T-cell (primary cell): ENCODE results near the gene KRT17. TPM values are rescaled to one million over a fixed set of nuclear protein-coding genes. Genes with fewer than 3 reads are reported as not detected.

Experiments
- ATAC-seq, 4 experiments: fragments of 200-7000 bp in 3 of 4; fragments of 150-1000 bp in 1 of 4; cut with Tn5 transposase; replicated peaks in 1 of 4; 1 replicate in 3 of 4; 2 replicates in 1 of 4; pipeline ENCODE4 v1.10.0; 2021; ENCODE audit warnings: moderate library complexity in 3 of 4, mild to moderate bottlenecking in 2 of 4, moderate number of reproducible peaks in 1 of 4
- CTCF ChIA-PET, 2 donors: fragments of 300-600 bp; sonication (Branson Sonifier 250); formaldehyde crosslinking; loops; one replicate each; lab custom pipeline; 2022; ENCODE audit warnings: antibody characterized with exemption in 2 of 2; lab: Charles Lee
- POLR2A ChIA-PET, 2 donors: fragments of 300-600 bp; sonication (Branson Sonifier 250); formaldehyde crosslinking; loops; one replicate each; lab custom pipeline; 2022; ENCODE audit warnings: antibody characterized with exemption in 2 of 2; lab: Charles Lee
- DNase-seq, 35 experiments: peaks; one replicate each; pipeline versions ENCODE4 v3.0.0 to v3.0.0-alpha.2; 2013 to 2023
- H3K27ac ChIP-seq: one replicate; pipeline ENCODE4 v1.5.1; 2013; ENCODE audit warnings: low read length
- H3K27me3 ChIP-seq, 2 experiments: replicated peaks in 1 of 2; 1 replicate in 1 of 2; 2 replicates in 1 of 2; pipeline versions ENCODE4 v1.6.1 to v1.7.0; 2013; ENCODE audit warnings: low read length in 1 of 2, mixed read lengths in 1 of 2; ENCODE audit not compliant: control insufficient read depth in 2 of 2, insufficient read depth in 2 of 2; ENCODE audit errors: extremely low read depth in 1 of 2
- H3K36me3 ChIP-seq, 2 donors: 1 replicate in 1 of 2; 2 replicates in 1 of 2; pipeline versions ENCODE4 v1.6.1 to v1.7.0; 2013; ENCODE audit warnings: low read length in 1 of 2; ENCODE audit not compliant: control insufficient read depth in 2 of 2, insufficient read depth in 1 of 2; ENCODE audit errors: extremely low read depth in 1 of 2
- H3K4me1 ChIP-seq, 2 experiments: 1 replicate in 1 of 2; 2 replicates in 1 of 2; pipeline versions ENCODE4 v1.6.1 to v1.7.0; 2013; ENCODE audit warnings: low read length in 2 of 2, mixed read lengths in 1 of 2; ENCODE audit not compliant: insufficient read depth in 2 of 2, control insufficient read depth in 1 of 2; ENCODE audit errors: extremely low read depth in 1 of 2
- H3K4me3 ChIP-seq, 2 donors: 1 replicate in 1 of 2; 2 replicates in 1 of 2; pipeline versions ENCODE4 v1.5.1 to v1.7.0; 2013; ENCODE audit warnings: mild to moderate bottlenecking in 2 of 2, low read length in 1 of 2, moderate library complexity in 1 of 2; ENCODE audit not compliant: control insufficient read depth in 1 of 2; ENCODE audit errors: extremely low read depth in 1 of 2
- H3K9me3 ChIP-seq: 2 replicates; pipeline ENCODE4 v1.7.0; 2013
- H3K27ac Mint-ChIP-seq, 2 donors: one replicate each; pipeline ENCODE4 v1.8.0; 2020 to 2021; ENCODE audit warnings: mild to moderate bottlenecking in 2 of 2, mixed read lengths in 2 of 2
- H3K27me3 Mint-ChIP-seq, 2 donors: one replicate each; pipeline ENCODE4 v1.8.0; 2021 to 2022; ENCODE audit warnings: mixed read lengths in 2 of 2
- H3K36me3 Mint-ChIP-seq: one replicate; pipeline ENCODE4 v1.8.0; 2021; ENCODE audit warnings: mixed read lengths
- H3K4me1 Mint-ChIP-seq, 3 donors: one replicate each; pipeline ENCODE4 v1.8.0; 2020 to 2022; ENCODE audit warnings: mixed read lengths in 3 of 3, mild to moderate bottlenecking in 1 of 3
- H3K4me3 Mint-ChIP-seq, 3 donors: one replicate each; pipeline ENCODE4 v1.8.0; 2020 to 2022; ENCODE audit warnings: mild to moderate bottlenecking in 3 of 3, mixed read lengths in 3 of 3, moderate library complexity in 3 of 3
- H3K9me3 Mint-ChIP-seq, 3 donors: one replicate each; pipeline ENCODE4 v1.8.0; 2020 to 2022; ENCODE audit warnings: mixed read lengths in 3 of 3
- WGBS: methylation state at CpG from one replicate; pipeline ENCODE4 v1.1.5; 2013; ENCODE audit warnings: missing lambda C conversion rate; ENCODE audit not compliant: insufficient coverage; 5-methylcytosine and 5-hydroxymethylcytosine counted together
- total RNA-seq, 35 experiments: library from RNA in 6 of 35; stranded (reverse) in 6 of 35; fragments of 120-200 nt in 1 of 35; gene quantifications; one replicate each; pipeline versions ENCODE4 v1.2.1 to v1.2.4 and lab custom pipeline; 2013 to 2026

Gene KRT17
- total RNA-seq, 5 donors from 2014 or later (not counting 1 experiment from before 2014, with no cell fraction given), result not detected

DNA sequence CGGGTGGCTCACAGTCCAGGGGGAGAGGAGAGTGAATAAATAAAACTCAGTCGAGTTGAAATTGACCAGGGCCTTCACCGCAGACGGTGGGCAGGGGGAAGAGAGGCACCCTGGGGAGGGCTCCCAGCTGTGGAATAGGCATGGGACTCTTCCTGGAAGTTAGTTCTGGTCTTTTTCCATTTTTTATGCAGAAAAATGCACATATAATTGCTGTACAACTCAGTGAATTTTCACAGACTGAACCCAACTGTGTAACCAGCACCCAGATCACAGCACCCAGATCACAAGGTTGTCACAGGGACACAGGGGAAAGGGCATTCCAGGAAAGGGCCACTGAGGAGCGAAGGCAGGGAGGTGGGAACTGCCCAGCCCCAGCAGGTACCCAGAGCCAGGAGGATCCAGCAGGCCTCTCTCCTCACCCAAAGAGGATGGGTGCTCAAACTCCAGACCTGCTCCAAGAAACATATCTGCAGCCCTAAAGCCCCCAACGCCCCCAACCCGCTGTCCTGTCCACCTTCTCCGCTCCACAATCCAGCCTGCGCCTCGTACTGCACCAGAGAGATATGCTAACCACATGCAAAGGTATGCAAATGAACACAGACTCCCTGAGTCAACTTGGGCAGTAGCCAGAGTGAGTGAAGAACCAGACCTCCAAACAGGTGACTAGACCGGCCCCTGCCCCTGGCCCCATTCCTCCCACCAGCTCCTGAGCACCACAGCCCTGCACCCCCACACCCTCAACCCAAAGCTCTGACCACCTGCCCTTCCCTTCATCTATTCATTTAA lies 35.2 kb upstream of the KRT17 start:
- Mint-ChIP-seq H3K27me3 (peaks cover 0 to 2% of the 10 kb centered on the region in 2 donors), H3K36me3 (no peaks in the 10 kb centered on the region), H3K27ac (no peak overlapping the region), H3K9me3 (no peaks in the 10 kb centered on the region), H3K4me3 (no peak overlapping the region), H3K4me1 (peaks cover 2 to 4% (median 2%) of the 10 kb centered on the region in 3 donors)
- CTCF ChIA-PET, result interaction anchor here (0.6 to 4.4 kb wide), 5 partner anchors 11 to 337 kb away, joined by 3 to 103 read pairs (median 3); no protein-coding TSS in a partner anchor
- Histone ChIP-seq H3K36me3 (no peaks in the 10 kb centered on the region), H3K27me3 (peaks cover 0 to 36% of the 10 kb centered on the region in 2 experiments), H3K4me1 (peaks cover 0 to 7% of the 10 kb centered on the region in 2 experiments), H3K27ac (no peak overlapping the region), H3K9me3 (no peaks in the 10 kb centered on the region), H3K4me3 (no peak overlapping the region)
- WGBS, result 85% methylated on average over 11 of the region's 11 CpGs
- DNase-seq, result no peak
- ATAC-seq, result no peak
- POLR2A ChIA-PET, result interaction anchor here in 1 of 2 donors (0.6 kb wide), 1 partner anchor 110 kb away, joined by 20 read pairs; no protein-coding TSS in a partner anchor

DNA sequence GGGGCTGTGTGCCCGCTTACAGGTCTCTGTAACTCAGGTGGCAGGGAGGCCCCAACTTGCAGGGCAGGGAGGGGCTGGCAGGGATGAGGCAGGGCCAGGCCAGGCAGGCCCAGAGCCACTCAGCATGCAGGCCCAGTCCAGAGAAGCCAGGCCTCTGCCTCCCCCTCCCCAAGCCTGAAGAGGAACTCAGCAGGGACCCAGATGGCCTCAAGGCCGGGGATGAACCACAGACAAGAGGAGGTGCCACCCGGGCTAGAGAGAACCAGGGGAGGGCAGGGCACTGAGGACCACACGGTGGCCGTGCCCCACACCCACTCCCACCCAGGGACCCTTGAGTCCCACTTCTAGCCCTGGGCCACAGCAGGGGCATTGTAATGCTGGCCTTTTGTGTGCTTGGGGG lies 34.5 kb upstream of the KRT17 start:
- ChIA-PET CTCF (no interaction called here), POLR2A (no interaction called here)
- Mint-ChIP-seq H3K9me3 (no peaks in the 10 kb centered on the region), H3K27ac (no peak overlapping the region), H3K27me3 (peaks cover 0 to 2% of the 10 kb centered on the region in 2 donors), H3K4me3 (no peak overlapping the region), H3K4me1 (peaks cover 0 to 4% (median 2%) of the 10 kb centered on the region in 3 donors), H3K36me3 (no peaks in the 10 kb centered on the region)
- Histone ChIP-seq H3K27ac (no peak overlapping the region), H3K4me1 (peaks cover 0 to 7% of the 10 kb centered on the region in 2 experiments), H3K9me3 (no peaks in the 10 kb centered on the region), H3K27me3 (peaks cover 0 to 41% of the 10 kb centered on the region in 2 experiments), H3K36me3 (no peaks in the 10 kb centered on the region), H3K4me3 (no peak overlapping the region)
- 75% methylated on average over 2 of the region's 5 CpGs for WGBS
- ATAC-seq (no peak), DNase-seq (no peak)

DNA sequence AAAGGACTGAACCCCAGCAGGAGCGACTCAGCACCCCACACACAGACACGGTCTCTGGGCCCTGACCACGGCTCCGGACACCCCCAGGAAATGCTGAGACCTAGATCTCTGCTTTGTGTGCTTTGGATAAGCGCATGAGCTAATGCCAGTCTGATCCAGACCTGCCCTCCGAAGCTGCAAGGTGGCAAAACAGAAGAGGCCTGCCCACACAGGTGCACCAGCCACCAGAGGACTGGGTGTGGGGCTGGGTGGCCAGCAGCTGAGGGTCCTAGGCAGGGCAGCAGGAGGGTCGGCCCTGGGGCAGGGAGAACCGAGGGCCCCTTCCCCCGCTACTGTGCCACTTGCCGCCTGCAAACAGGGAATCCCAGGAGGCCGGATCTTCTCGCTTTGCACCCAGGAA lies 33.6 kb upstream of the KRT17 start:
- Histone ChIP-seq H3K27ac (no peak overlapping the region), H3K9me3 (no peaks in the 10 kb centered on the region), H3K36me3 (no peaks in the 10 kb centered on the region), H3K27me3 (peaks cover 0 to 41% of the 10 kb centered on the region in 2 experiments), H3K4me1 (peaks cover 0 to 7% of the 10 kb centered on the region in 2 experiments), H3K4me3 (no peak overlapping the region)
- no peak for DNase-seq
- H3K27ac Mint-ChIP-seq, result no peak overlapping the region
- no peaks in the 10 kb centered on the region for H3K9me3 Mint-ChIP-seq
- ChIA-PET POLR2A (no interaction called here), CTCF (interaction anchor here in 1 of 2 donors (0.7 kb wide), 1 partner anchor 10 kb away, joined by 3 read pairs; no protein-coding TSS in a partner anchor)
- ATAC-seq, result no peak
- no peaks in the 10 kb centered on the region for H3K36me3 Mint-ChIP-seq
- H3K4me3 Mint-ChIP-seq, result no peak overlapping the region
- H3K4me1 Mint-ChIP-seq, result peaks cover 0 to 2% (median 0%) of the 10 kb centered on the region in 3 donors
- H3K27me3 Mint-ChIP-seq, result peaks cover 0 to 2% of the 10 kb centered on the region in 2 donors
- 72% methylated on average over 6 of the region's 12 CpGs for WGBS

DNA sequence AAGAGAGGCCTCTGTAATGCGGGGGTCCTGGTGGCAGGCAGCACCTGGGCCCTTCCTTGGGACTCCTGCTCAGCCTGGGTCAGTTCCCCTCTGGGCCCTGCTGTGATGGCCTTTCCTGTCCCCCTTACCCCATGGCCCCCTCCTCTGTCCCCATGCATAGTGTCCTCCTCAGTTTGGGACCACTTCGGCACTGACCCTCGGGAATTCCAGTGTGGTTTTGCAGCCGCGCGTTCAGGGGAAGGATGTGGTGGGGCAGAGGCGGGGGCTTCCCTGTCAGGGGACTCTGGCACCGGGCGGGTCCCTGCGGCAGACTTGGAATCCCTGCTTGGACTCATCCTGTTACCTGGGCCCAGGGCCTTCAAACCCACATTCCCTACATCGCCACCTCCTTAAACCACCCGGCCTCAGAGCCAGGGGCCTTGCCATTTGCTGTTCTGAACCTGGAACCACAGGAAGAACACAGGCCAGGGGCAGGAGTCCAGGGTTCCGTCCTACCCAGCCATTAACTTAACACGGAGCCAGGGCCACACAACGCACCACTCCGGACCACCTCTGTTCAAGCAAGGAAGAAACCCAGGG lies 32.9 kb upstream of the KRT17 start:
- Histone ChIP-seq H3K27ac (no peak overlapping the region), H3K4me3 (no peak overlapping the region), H3K36me3 (no peaks in the 10 kb centered on the region), H3K27me3 (peaks cover 0 to 46% of the 10 kb centered on the region in 2 experiments), H3K9me3 (no peaks in the 10 kb centered on the region), H3K4me1 (no peaks in the 10 kb centered on the region)
- Mint-ChIP-seq H3K27ac (no peak overlapping the region), H3K27me3 (peaks cover 0 to 2% of the 10 kb centered on the region in 2 donors), H3K36me3 (no peaks in the 10 kb centered on the region), H3K4me3 (no peak overlapping the region), H3K9me3 (no peaks in the 10 kb centered on the region), H3K4me1 (no peaks in the 10 kb centered on the region)
- CTCF ChIA-PET, result interaction anchor here (0.5 to 0.7 kb wide), 3 partner anchors 9 to 21 kb away, joined by 3 to 6 read pairs (median 3); no protein-coding TSS in a partner anchor
- WGBS, result 42% methylated on average over 13 of the region's 16 CpGs
- POLR2A ChIA-PET, result no interaction called here
- ATAC-seq, result no peak
- no peak for DNase-seq

DNA sequence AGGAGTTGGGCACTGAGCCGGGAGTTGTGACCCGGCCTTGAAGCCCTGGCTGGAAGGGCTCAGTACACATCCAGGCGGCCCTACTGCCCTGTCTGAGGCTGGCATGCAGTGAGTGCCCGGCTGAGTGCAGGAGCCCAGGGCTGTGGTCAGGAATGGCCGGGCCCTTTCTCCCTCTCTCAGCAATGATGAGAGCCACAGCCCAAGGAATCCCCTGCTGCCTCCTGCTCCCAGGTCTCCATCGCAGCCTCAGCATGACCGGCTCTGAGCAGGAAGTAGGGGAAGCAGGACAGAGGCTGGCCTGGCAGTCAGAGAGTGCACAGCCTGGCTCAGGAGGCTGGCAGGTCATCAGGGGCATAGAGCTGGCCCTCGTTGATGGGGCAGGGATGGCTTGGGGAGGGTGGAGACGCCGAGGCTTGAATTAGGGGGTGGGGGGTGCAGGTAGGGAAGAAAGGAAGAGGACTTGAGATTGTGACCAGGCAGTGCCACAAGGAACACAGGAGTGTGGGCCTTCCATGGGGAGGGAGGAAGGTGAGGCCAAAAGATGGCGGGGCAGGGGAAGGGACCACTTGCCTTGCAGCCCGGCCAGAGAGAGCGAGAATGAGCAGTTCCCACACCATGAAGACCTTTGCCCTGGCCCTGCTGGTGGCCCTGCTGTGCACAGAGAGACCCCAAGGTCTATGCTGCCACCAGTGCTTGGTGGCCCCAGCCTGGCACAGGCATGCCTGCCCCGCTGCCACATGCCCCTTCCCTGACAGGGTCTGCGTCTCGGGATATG lies 32.1 kb upstream of the KRT17 start:
- ChIA-PET CTCF (interaction anchor here (0.5 to 1.2 kb wide), 3 partner anchors 9 to 21 kb away, joined by 3 to 6 read pairs (median 6); no protein-coding TSS in a partner anchor), POLR2A (interaction anchor here in 1 of 2 donors (0.5 kb wide), 1 partner anchor 277 kb away, joined by 3 read pairs; no protein-coding TSS in a partner anchor)
- Histone ChIP-seq H3K4me1 (no peaks in the 10 kb centered on the region), H3K27ac (no peak overlapping the region), H3K4me3 (no peak overlapping the region), H3K9me3 (no peaks in the 10 kb centered on the region), H3K36me3 (no peaks in the 10 kb centered on the region), H3K27me3 (peaks cover 0 to 48% of the 10 kb centered on the region in 2 experiments)
- 87% methylated on average over 10 of the region's 16 CpGs for WGBS
- no peaks in the 10 kb centered on the region for H3K36me3 Mint-ChIP-seq
- H3K27me3 Mint-ChIP-seq, result peaks cover 0 to 2% of the 10 kb centered on the region in 2 donors
- DNase-seq (no peak), ATAC-seq (no peak)
- H3K4me3 Mint-ChIP-seq, result no peak overlapping the region
- no peak overlapping the region for H3K27ac Mint-ChIP-seq
- no peaks in the 10 kb centered on the region for H3K9me3 Mint-ChIP-seq
- H3K4me1 Mint-ChIP-seq, result no peaks in the 10 kb centered on the region
